ENCODE data around the gene WDR36. TPM values are rescaled to one million over a fixed set of nuclear protein-coding genes. Genes with fewer than 3 reads are reported as not detected.

WDR36 gene
- total and polyA plus RNA-seq, 2 experiments from 2014 or later, result 18.5 to 56.8 TPM

DNA sequence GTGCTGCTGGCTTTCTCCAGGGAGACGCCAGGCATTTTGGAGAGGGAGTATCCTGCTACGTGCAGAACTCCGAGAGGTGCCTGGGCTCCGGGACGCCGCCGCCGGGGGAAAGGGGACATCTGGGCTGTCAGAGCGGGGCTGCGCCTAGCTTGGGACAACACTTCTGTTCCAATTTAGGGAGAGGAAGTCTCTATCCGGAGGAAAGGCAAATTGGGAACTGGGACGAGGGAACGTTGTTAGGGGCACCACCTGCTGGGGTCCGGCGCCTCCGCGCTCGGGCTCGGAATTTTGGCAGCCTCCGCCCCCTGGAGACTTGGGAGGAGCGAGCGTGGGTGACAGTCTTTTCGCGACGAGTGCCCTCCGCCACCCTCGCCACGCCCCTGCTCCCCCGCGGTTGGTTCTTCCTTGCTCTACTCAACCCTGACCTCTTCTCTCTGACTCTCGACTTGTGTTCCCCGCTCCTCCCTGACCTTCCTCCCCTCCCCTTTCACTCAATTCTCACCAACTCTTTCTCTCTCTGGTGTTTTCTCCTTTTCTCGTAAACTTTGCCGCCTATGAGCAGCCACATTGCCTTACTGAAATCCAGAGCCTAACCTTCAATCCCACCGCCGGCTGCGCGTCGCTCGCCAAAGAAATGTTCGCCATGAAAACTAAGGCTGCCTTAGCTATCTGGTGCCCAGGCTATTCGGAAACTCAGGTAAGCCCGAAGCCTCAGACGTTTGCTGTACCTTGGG is 19.0 kb upstream of the WDR36 start:
- Histone ChIP-seq H3K36me3 (ENCODE audit: insufficient read depth) (no peaks in the 10 kb centered on the region), H3K4me1 (ENCODE audit: insufficient read depth) (peaks cover 22% of the 10 kb centered on the region), H3F3A (replicated peaks; ENCODE audit: low read depth) (no peaks in the 10 kb centered on the region), H3K27me3 (ENCODE audit: insufficient read depth) (peaks cover 73% of the 10 kb centered on the region), H3K4me2 (peak overlapping the region; percentile 89), H3K27ac (ENCODE audit: low read depth) (no peak overlapping the region), H4K20me1 (replicated peaks; ENCODE audit: insufficient read depth) (no peaks in the 10 kb centered on the region), H3K79me2 (replicated peaks; ENCODE audit: insufficient read depth) (no peaks in the 10 kb centered on the region), H3K9me2 (ENCODE audit: insufficient read depth) (no peaks in the 10 kb centered on the region), H3K4me3 (peak overlapping the region; percentile 86), H2AFZ (peak overlapping the region; percentile 99)
- DNase-seq (ENCODE audit: low spot score) (peak; percentile 85), ATAC-seq (peak; percentile 65)
- Mint-ChIP-seq H3K36me3 (ENCODE audit: low read depth) (no peaks in the 10 kb centered on the region), H3K4me1 (peaks cover 11% of the 10 kb centered on the region; the same call in 2 of the 3 replicates), H3K27me3 (ENCODE audit: insufficient read depth, low read depth, poor library complexity) (peaks cover 60% of the 10 kb centered on the region), H3K27ac (no peak overlapping the region), H3K4me3 (peak overlapping the region; percentile 90), H3K9me3 (no peaks in the 10 kb centered on the region)
- TF ChIP-seq, protein P1, sequence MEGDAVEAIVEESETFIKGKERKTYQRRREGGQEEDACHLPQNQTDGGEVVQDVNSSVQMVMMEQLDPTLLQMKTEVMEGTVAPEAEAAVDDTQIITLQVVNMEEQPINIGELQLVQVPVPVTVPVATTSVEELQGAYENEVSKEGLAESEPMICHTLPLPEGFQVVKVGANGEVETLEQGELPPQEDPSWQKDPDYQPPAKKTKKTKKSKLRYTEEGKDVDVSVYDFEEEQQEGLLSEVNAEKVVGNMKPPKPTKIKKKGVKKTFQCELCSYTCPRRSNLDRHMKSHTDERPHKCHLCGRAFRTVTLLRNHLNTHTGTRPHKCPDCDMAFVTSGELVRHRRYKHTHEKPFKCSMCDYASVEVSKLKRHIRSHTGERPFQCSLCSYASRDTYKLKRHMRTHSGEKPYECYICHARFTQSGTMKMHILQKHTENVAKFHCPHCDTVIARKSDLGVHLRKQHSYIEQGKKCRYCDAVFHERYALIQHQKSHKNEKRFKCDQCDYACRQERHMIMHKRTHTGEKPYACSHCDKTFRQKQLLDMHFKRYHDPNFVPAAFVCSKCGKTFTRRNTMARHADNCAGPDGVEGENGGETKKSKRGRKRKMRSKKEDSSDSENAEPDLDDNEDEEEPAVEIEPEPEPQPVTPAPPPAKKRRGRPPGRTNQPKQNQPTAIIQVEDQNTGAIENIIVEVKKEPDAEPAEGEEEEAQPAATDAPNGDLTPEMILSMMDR (conservative IDR thresholded peaks at IDR 0.05; ENCODE audit: low read depth in 2 of 2), result no peak
- TF ChIP-seq, protein P2, sequence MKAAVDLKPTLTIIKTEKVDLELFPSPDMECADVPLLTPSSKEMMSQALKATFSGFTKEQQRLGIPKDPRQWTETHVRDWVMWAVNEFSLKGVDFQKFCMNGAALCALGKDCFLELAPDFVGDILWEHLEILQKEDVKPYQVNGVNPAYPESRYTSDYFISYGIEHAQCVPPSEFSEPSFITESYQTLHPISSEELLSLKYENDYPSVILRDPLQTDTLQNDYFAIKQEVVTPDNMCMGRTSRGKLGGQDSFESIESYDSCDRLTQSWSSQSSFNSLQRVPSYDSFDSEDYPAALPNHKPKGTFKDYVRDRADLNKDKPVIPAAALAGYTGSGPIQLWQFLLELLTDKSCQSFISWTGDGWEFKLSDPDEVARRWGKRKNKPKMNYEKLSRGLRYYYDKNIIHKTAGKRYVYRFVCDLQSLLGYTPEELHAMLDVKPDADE (IDR thresholded peaks at IDR 0.05), result no peak

DNA sequence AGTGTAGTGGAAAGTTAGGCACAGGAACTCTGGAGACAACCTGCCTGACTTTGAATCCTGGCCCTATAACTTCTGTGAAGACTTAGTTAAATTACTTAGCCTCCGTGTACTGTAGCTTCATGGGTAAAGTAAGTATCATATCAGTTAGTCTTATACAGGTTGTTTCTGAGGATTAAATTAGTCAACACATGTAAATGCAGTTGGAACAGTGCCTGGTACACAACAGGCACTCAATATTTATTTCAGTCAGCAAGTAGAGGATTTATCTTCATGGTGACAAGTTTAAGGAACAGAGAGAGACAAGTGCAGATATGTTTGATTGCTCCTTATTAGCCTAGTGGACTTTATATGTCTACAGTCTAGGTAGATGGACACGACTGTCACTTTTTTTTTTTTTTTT is 17.9 kb upstream of the WDR36 start:
- DNase-seq (ENCODE audit: low spot score) (no peak), ATAC-seq (no peak)
- Histone ChIP-seq H3K36me3 (ENCODE audit: insufficient read depth) (no peaks in the 10 kb centered on the region), H3K27ac (ENCODE audit: low read depth) (no peak overlapping the region), H3K79me2 (replicated peaks; ENCODE audit: insufficient read depth) (no peaks in the 10 kb centered on the region), H3K4me1 (ENCODE audit: insufficient read depth) (peaks cover 22% of the 10 kb centered on the region), H4K20me1 (replicated peaks; ENCODE audit: insufficient read depth) (no peaks in the 10 kb centered on the region), H2AFZ (no peak overlapping the region), H3F3A (replicated peaks; ENCODE audit: low read depth) (no peaks in the 10 kb centered on the region), H3K4me2 (peak overlapping the region; percentile 89), H3K4me3 (peak overlapping the region; percentile 86), H3K9me2 (ENCODE audit: insufficient read depth) (no peaks in the 10 kb centered on the region), H3K27me3 (ENCODE audit: insufficient read depth) (peaks cover 62% of the 10 kb centered on the region)
- H3K9me3 Mint-ChIP-seq, result no peaks in the 10 kb centered on the region
- peaks cover 11% of the 10 kb centered on the region; the same call in 2 of the 3 replicates for H3K4me1 Mint-ChIP-seq
- TF ChIP-seq, protein P2 (IDR thresholded peaks at IDR 0.05), result no peak
- TF ChIP-seq EZH2 (IDR thresholded peaks at IDR 0.05; ENCODE audit: low read depth, unreplicated experiment), result no peak
- no peak for TF ChIP-seq JUNB (IDR thresholded peaks at IDR 0.05; ENCODE audit: unreplicated experiment)
- TF ChIP-seq, protein P3, sequence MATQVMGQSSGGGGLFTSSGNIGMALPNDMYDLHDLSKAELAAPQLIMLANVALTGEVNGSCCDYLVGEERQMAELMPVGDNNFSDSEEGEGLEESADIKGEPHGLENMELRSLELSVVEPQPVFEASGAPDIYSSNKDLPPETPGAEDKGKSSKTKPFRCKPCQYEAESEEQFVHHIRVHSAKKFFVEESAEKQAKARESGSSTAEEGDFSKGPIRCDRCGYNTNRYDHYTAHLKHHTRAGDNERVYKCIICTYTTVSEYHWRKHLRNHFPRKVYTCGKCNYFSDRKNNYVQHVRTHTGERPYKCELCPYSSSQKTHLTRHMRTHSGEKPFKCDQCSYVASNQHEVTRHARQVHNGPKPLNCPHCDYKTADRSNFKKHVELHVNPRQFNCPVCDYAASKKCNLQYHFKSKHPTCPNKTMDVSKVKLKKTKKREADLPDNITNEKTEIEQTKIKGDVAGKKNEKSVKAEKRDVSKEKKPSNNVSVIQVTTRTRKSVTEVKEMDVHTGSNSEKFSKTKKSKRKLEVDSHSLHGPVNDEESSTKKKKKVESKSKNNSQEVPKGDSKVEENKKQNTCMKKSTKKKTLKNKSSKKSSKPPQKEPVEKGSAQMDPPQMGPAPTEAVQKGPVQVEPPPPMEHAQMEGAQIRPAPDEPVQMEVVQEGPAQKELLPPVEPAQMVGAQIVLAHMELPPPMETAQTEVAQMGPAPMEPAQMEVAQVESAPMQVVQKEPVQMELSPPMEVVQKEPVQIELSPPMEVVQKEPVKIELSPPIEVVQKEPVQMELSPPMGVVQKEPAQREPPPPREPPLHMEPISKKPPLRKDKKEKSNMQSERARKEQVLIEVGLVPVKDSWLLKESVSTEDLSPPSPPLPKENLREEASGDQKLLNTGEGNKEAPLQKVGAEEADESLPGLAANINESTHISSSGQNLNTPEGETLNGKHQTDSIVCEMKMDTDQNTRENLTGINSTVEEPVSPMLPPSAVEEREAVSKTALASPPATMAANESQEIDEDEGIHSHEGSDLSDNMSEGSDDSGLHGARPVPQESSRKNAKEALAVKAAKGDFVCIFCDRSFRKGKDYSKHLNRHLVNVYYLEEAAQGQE (IDR thresholded peaks at IDR 0.05; ENCODE audit: unreplicated experiment), result no peak
- TF ChIP-seq EZH2phosphoT487 (IDR thresholded peaks at IDR 0.05; ENCODE audit: unreplicated experiment), result no peak
- TF ChIP-seq, protein P1 (conservative IDR thresholded peaks at IDR 0.05; ENCODE audit: low read depth in 2 of 2), result no peak
- no peak for TF ChIP-seq CREB1 (CRISPR knock-in tag; IDR thresholded peaks at IDR 0.05; ENCODE audit: low read depth)
- peaks cover 55% of the 10 kb centered on the region for H3K27me3 Mint-ChIP-seq (ENCODE audit: insufficient read depth, low read depth, poor library complexity)
- H3K27ac Mint-ChIP-seq, result no peak overlapping the region
- peak overlapping the region; percentile 90 for H3K4me3 Mint-ChIP-seq
- H3K36me3 Mint-ChIP-seq (ENCODE audit: low read depth), result no peaks in the 10 kb centered on the region

All from GM23338 (cell line).